ENCODE results near the gene ID3. TPM values are rescaled to one million over a fixed set of nuclear protein-coding genes. Genes with fewer than 3 reads are reported as not detected.

Gene ID3
- polyA plus RNA-seq, 1 experiment, result 15.3 TPM

- Histone ChIP-seq H3K27me3 (ENCODE audit: control insufficient read depth, insufficient read depth, low read length) (no peaks in the 10 kb centered on the region), H3K4me3 (ENCODE audit: low read depth, low read length) (peak overlapping the region; percentile 86), H3K27ac (ENCODE audit: low read depth, low read length) (peak overlapping the region; percentile 98), H3K9me3 (ENCODE audit: control insufficient read depth, insufficient read depth, low read length) (no peaks in the 10 kb centered on the region; the same call in 1 of the 2 replicates)
- TF ChIP-seq CTCF (IDR thresholded peaks at IDR 0.05; ENCODE audit: low read depth, low read length), result no peak
- CTCF ChIA-PET, result interaction anchor here (0.6 to 5.3 kb wide), 6 partner anchors 20 to 105 kb away, joined by 3 to 28 read pairs (median 10); no protein-coding TSS in a partner anchor
- POLR2A ChIA-PET, result interaction anchor here (0.6 to 3.8 kb wide), 17 partner anchors 9 to 216 kb away, joined by 3 to 57 read pairs (median 6); partner anchors contain the start of genes HNRNPR and RPL11
- no peak for DNase-seq (ENCODE audit: low read depth, low spot score)
These were observed 862 bp upstream of the ID3 start for GRCh38 chr1:23559985-23560741.

GRCh38 chr1:23558872-23559135, 497 bp downstream of the ID3 start:
- ChIA-PET POLR2A (interaction anchor here (0.7 to 3.8 kb wide), 10 partner anchors 18 to 133 kb away, joined by 4 to 57 read pairs (median 10); partner anchors contain the start of genes ASAP3 and RPL11), CTCF (interaction anchor here (1.2 to 5.3 kb wide), 4 partner anchors 13 to 78 kb away, joined by 3 to 28 read pairs (median 15); no protein-coding TSS in a partner anchor)
- no peaks in the 10 kb centered on the region for H3K27me3 ChIP-seq (ENCODE audit: control insufficient read depth, insufficient read depth, low read length)
- no peak for DNase-seq (ENCODE audit: low read depth, low spot score)
- TF ChIP-seq CTCF (IDR thresholded peaks at IDR 0.05; ENCODE audit: low read depth, low read length), result no peak
- H3K27ac ChIP-seq (ENCODE audit: low read depth, low read length), result peak overlapping the region; percentile 98
- H3K9me3 ChIP-seq (ENCODE audit: control insufficient read depth, insufficient read depth, low read length), result no peaks in the 10 kb centered on the region; the same call in 1 of the 2 replicates
- H3K4me3 ChIP-seq (ENCODE audit: low read depth, low read length), result peak overlapping the region; percentile 86

- no peaks in the 10 kb centered on the region; the same call in 1 of the 2 replicates for H3K9me3 ChIP-seq (ENCODE audit: control insufficient read depth, insufficient read depth, low read length)
- no peak for TF ChIP-seq CTCF (IDR thresholded peaks at IDR 0.05; ENCODE audit: low read depth, low read length)
- H3K4me3 ChIP-seq (ENCODE audit: low read depth, low read length), result peak overlapping the region; percentile 86
- no peaks in the 10 kb centered on the region for H3K27me3 ChIP-seq (ENCODE audit: control insufficient read depth, insufficient read depth, low read length)
- no peak for DNase-seq (ENCODE audit: low read depth, low spot score)
- ChIA-PET CTCF (interaction anchor here (1.2 to 5.3 kb wide), 4 partner anchors 13 to 79 kb away, joined by 3 to 28 read pairs (median 11); no protein-coding TSS in a partner anchor), POLR2A (interaction anchor here (0.7 to 3.8 kb wide), 9 partner anchors 19 to 205 kb away, joined by 3 to 57 read pairs (median 11); partner anchors contain the start of gene ASAP3)
- peak overlapping the region; percentile 98 for H3K27ac ChIP-seq (ENCODE audit: low read depth, low read length)
These were observed 995 bp downstream of the ID3 start for GRCh38 chr1:23558140-23558871.

- Histone ChIP-seq H3K27me3 (ENCODE audit: control insufficient read depth, insufficient read depth, low read length) (no peaks in the 10 kb centered on the region), H3K4me3 (ENCODE audit: low read depth, low read length) (peak overlapping the region; percentile 86), H3K27ac (ENCODE audit: low read depth, low read length) (peak overlapping the region; percentile 98), H3K9me3 (ENCODE audit: control insufficient read depth, insufficient read depth, low read length) (no peaks in the 10 kb centered on the region; the same call in 1 of the 2 replicates)
- ChIA-PET POLR2A (interaction anchor here (0.6 to 3.8 kb wide), 4 partner anchors 19 to 79 kb away, joined by 3 to 57 read pairs (median 12); no protein-coding TSS in a partner anchor), CTCF (interaction anchor here (0.6 to 5.3 kb wide), 5 partner anchors 61 to 218 kb away, joined by 3 to 51 read pairs (median 19); no protein-coding TSS in a partner anchor)
- no peak for TF ChIP-seq CTCF (IDR thresholded peaks at IDR 0.05; ENCODE audit: low read depth, low read length)
- DNase-seq (ENCODE audit: low read depth, low spot score), result no peak
These were observed 1.7 kb downstream of the ID3 start for GRCh38 chr1:23557471-23558124.

Data from AG04450 (cell line).